SK-N-SH treated with all-trans-retinoic acid at 6 μM for 48 hours (cell line): Measurements from ENCODE around the gene MS4A3.

Experiments used
- ATAC-seq: fragments of 200-7000 bp; cut with Tn5 transposase; 3 replicates; pipeline ENCODE4 v1.9.1; 2020; ENCODE audit warnings: mild to moderate bottlenecking, moderate library complexity
- ARNTL ChIP-seq: fragments of 450-650 bp; formaldehyde crosslinking; IDR thresholded peaks from 2 replicates; pipeline ENCODE4 v1.5.0; 2020; ENCODE audit warnings: low read depth, mild to moderate bottlenecking, moderate library complexity, borderline replicate concordance
- CSDC2 ChIP-seq: fragments of 250-450 bp; sonication (Bioruptor Pico); IDR thresholded peaks from 2 replicates; pipeline ENCODE4 v1.5.0; 2020; ENCODE audit warnings: mild to moderate bottlenecking, moderate library complexity
- ESRRG ChIP-seq: fragments of 250-450 bp; sonication (Bioruptor Pico); IDR thresholded peaks from 2 replicates; pipeline ENCODE4 v1.6.1; 2021; ENCODE audit warnings: mild to moderate bottlenecking
- GLIS3 ChIP-seq: fragments of 250-450 bp; sonication (Bioruptor Pico); IDR thresholded peaks from 2 replicates; pipeline ENCODE4 v1.5.0; 2020; ENCODE audit warnings: mild to moderate bottlenecking, moderate library complexity
- OSR1 ChIP-seq: fragments of 250-450 bp; sonication (Bioruptor Pico); IDR thresholded peaks from 2 replicates; pipeline ENCODE4 v1.8.0; 2022; ENCODE audit warnings: moderate library complexity, mild to moderate bottlenecking, inconsistent platforms
- TCF4 ChIP-seq: fragments of 250-450 bp; sonication (Bioruptor Pico); IDR thresholded peaks from 2 replicates; pipeline ENCODE4 v1.8.0; 2021; ENCODE audit warnings: mild to moderate bottlenecking, moderate library complexity, borderline replicate concordance
- TOX ChIP-seq: fragments of 250-450 bp; sonication (Bioruptor Pico); IDR thresholded peaks from 2 replicates; pipeline ENCODE4 v1.8.0; 2021; ENCODE audit warnings: mild to moderate bottlenecking, moderate library complexity, borderline replicate concordance
- ZFP3 ChIP-seq: fragments of 250-450 bp; sonication (Bioruptor Pico); IDR thresholded peaks from 2 replicates; pipeline ENCODE4 v1.5.0; 2020; ENCODE audit warnings: mild to moderate bottlenecking, moderate library complexity
- ZFP30 ChIP-seq: fragments of 450-650 bp; formaldehyde crosslinking; IDR thresholded peaks from 2 replicates; pipeline ENCODE4 v1.5.0; 2022; ENCODE audit warnings: mild to moderate bottlenecking, moderate library complexity
- ZNF565 ChIP-seq: fragments of 450-650 bp; formaldehyde crosslinking; conservative IDR thresholded peaks from 2 replicates; pipeline ENCODE4 v1.5.0; 2020; ENCODE audit warnings: low read depth, mild to moderate bottlenecking, moderate library complexity
- TF ChIP-seq, protein P1 (sequence below): fragments of 250-450 bp; sonication (Bioruptor Pico); IDR thresholded peaks from 2 replicates; pipeline ENCODE4 v1.5.1; 2020; ENCODE audit warnings: low read depth, mild to moderate bottlenecking, moderate library complexity
- TF ChIP-seq, protein P2 (sequence below): fragments of 250-450 bp; sonication (Bioruptor Pico); IDR thresholded peaks from 2 replicates; pipeline ENCODE4 v1.8.0; 2021; ENCODE audit warnings: low read depth, mild to moderate bottlenecking, moderate library complexity, borderline replicate concordance

MS4A3 gene

DNA sequence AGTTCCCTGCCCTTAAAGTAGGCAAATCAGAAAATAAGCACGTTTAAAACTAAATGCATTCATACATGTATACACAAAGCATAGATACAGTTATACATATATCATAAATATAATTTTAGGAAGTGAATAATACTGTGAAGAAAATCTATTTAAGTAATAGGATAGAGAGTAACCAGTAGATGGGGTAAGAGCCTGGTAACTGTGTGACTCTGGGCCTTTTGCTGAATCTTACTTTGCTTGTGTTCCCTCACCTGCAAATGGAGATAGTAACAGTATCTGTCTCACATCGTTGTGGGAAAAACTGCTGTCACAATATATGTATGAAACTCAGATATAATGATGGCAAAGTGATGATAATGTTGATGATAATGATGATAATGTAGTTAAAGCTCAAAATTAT is 61.9 kb downstream of the MS4A3 start:
- TF ChIP-seq TOX (no peak), ARNTL (CRISPR knock-in tag) (no peak), OSR1 (CRISPR knock-in tag) (no peak), GLIS3 (no peak), ZNF565 (CRISPR knock-in tag) (no peak)
- TF ChIP-seq, protein P1, sequence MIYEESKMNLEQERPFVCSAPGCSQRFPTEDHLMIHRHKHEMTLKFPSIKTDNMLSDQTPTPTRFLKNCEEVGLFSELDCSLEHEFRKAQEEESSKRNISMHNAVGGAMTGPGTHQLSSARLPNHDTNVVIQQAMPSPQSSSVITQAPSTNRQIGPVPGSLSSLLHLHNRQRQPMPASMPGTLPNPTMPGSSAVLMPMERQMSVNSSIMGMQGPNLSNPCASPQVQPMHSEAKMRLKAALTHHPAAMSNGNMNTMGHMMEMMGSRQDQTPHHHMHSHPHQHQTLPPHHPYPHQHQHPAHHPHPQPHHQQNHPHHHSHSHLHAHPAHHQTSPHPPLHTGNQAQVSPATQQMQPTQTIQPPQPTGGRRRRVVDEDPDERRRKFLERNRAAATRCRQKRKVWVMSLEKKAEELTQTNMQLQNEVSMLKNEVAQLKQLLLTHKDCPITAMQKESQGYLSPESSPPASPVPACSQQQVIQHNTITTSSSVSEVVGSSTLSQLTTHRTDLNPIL (CRISPR knock-in tag) = no peak
- TF ChIP-seq, protein P2, sequence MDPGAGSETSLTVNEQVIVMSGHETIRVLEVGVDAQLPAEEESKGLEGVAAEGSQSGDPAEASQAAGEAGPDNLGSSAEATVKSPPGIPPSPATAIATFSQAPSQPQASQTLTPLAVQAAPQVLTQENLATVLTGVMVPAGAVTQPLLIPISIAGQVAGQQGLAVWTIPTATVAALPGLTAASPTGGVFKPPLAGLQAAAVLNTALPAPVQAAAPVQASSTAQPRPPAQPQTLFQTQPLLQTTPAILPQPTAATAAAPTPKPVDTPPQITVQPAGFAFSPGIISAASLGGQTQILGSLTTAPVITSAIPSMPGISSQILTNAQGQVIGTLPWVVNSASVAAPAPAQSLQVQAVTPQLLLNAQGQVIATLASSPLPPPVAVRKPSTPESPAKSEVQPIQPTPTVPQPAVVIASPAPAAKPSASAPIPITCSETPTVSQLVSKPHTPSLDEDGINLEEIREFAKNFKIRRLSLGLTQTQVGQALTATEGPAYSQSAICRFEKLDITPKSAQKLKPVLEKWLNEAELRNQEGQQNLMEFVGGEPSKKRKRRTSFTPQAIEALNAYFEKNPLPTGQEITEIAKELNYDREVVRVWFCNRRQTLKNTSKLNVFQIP (CRISPR knock-in tag) = no peak
- no peak for ATAC-seq

DNA sequence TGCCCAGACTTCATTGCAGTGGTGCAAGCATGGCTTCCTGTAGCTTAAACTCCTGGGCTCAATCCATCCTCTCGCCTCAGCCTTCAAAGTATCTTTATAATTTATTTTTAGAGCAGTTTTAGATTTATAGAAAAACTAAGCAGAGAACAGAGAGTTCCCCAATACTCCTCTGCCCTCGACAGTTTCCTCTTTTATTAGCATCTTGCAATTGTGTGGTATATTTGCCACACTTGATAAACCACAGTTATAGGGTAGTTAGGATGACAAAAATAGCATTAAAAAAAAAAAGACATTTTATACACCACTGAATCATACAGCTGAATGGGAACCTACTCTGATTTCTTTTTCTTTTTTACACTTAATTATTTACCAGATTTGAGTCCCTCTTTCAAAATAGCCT is 63.2 kb downstream of the MS4A3 start:
- no peak for TF ChIP-seq ZFP30 (CRISPR knock-in tag)
- no peak for TF ChIP-seq ESRRG (CRISPR knock-in tag)
- no peak for TF ChIP-seq CSDC2 (CRISPR knock-in tag)
- no peak for TF ChIP-seq ZFP3 (CRISPR knock-in tag)
- no peak for TF ChIP-seq TCF4
- TF ChIP-seq, all 23 proteins: peak for 0
- ATAC-seq = no peak
